DOHH2 (cell line): ENCODE results near the gene PHF2.

Experiments used
- H3F3A ChIP-seq: fragments of 200-600 bp; sonication (generic), shearing (Covaris generic); 2 replicates; pipeline ENCODE4 v1.6.0; 2016; ENCODE audit warnings: antibody characterized with exemption, mild to moderate bottlenecking; ENCODE audit not compliant: control insufficient read depth, insufficient read depth
- H3K27ac ChIP-seq: fragments of 200-600 bp; sonication (generic); 2 replicates; pipeline ENCODE4 v1.5.1; 2014; ENCODE audit warnings: low read depth, mild to moderate bottlenecking, low read length, moderate library complexity
- H3K27me3 ChIP-seq: fragments of 200-600 bp; sonication (generic); 2 replicates; pipeline ENCODE4 v1.6.1; 2014; ENCODE audit warnings: mild to moderate bottlenecking, low read length, mixed read lengths; ENCODE audit not compliant: control insufficient read depth
- H3K36me3 ChIP-seq: fragments of 200-600 bp; sonication (generic); 2 replicates; pipeline ENCODE4 v1.6.1; 2014; ENCODE audit warnings: mild to moderate bottlenecking, low read length, moderate library complexity, mixed read lengths; ENCODE audit not compliant: control insufficient read depth
- H3K4me1 ChIP-seq: fragments of 200-600 bp; sonication (generic); 2 replicates; pipeline ENCODE4 v1.6.1; 2014; ENCODE audit warnings: mild to moderate bottlenecking, low read length, mixed read lengths; ENCODE audit not compliant: control insufficient read depth
- H3K4me2 ChIP-seq: fragments of 200-600 bp; sonication (generic); 2 replicates; pipeline ENCODE4 v1.6.0; 2014; ENCODE audit warnings: mild to moderate bottlenecking, low read length, moderate library complexity
- H3K4me3 ChIP-seq: fragments of 200-600 bp; sonication (generic); 2 replicates; pipeline ENCODE4 v1.5.1; 2014; ENCODE audit warnings: mild to moderate bottlenecking, low read length, mixed read lengths
- H3K79me2 ChIP-seq: fragments of 200-600 bp; sonication (generic); 2 replicates; pipeline ENCODE4 v1.6.1; 2014; ENCODE audit warnings: mild to moderate bottlenecking, low read length, mixed read lengths; ENCODE audit not compliant: control insufficient read depth
- H3K9me2 ChIP-seq: fragments of 200-600 bp; sonication (generic); replicated peaks from 2 replicates; pipeline ENCODE4 v1.6.1; 2014; ENCODE audit warnings: mild to moderate bottlenecking, low read length, mixed read lengths; ENCODE audit not compliant: control insufficient read depth
- H3K9me3 ChIP-seq: fragments of 200-600 bp; sonication (generic); 2 replicates; pipeline ENCODE4 v1.6.1; 2014; ENCODE audit warnings: antibody characterized with exemption, low read length, mixed read lengths; ENCODE audit not compliant: control insufficient read depth, insufficient read depth
- H4K20me1 ChIP-seq: fragments of 200-600 bp; sonication (generic); 2 replicates; pipeline ENCODE4 v1.6.0; 2014; ENCODE audit warnings: low read depth, mild to moderate bottlenecking, antibody characterized with exemption, low read length, moderate library complexity; ENCODE audit not compliant: control insufficient read depth, insufficient read depth
- CTCF ChIP-seq: fragments of 200-600 bp; sonication (generic); IDR thresholded peaks from one replicate; pipeline ENCODE4 v1.5.1; 2014; ENCODE audit warnings: antibody characterized with exemption, mild to moderate bottlenecking, low read depth, low read length; ENCODE audit not compliant: poor library complexity, severe bottlenecking
- EZH2phosphoT487 ChIP-seq: fragments of 200-600 bp; sonication (generic); IDR thresholded peaks from 2 replicates; pipeline ENCODE4 v1.6.1; 2017; ENCODE audit warnings: borderline replicate concordance, mild to moderate bottlenecking, antibody characterized with exemption, low read length, moderate library complexity, mixed read lengths

PHF2 gene

GRCh38 chr9:93591301-93592007 is 15.1 kb downstream of the PHF2 start:
- Histone ChIP-seq H3K4me2 (no peak overlapping the region), H3K27me3 (no peaks in the 10 kb centered on the region), H4K20me1 (peaks cover 10% of the 10 kb centered on the region; the same call in 1 of the 2 replicates), H3K36me3 (no peaks in the 10 kb centered on the region), H3K4me3 (no peak overlapping the region), H3F3A (no peaks in the 10 kb centered on the region), H3K9me2 (no peaks in the 10 kb centered on the region), H3K79me2 (peaks cover 76% of the 10 kb centered on the region), H3K27ac (no peak overlapping the region), H3K4me1 (no peaks in the 10 kb centered on the region), H3K9me3 (no peaks in the 10 kb centered on the region)
- TF ChIP-seq EZH2phosphoT487 = no peak
- TF ChIP-seq CTCF = no peak

- no peaks in the 10 kb centered on the region for H3K4me1 ChIP-seq
- no peaks in the 10 kb centered on the region for H3K36me3 ChIP-seq
- no peaks in the 10 kb centered on the region for H3F3A ChIP-seq
- no peaks in the 10 kb centered on the region for H3K9me3 ChIP-seq
- peaks cover 10% of the 10 kb centered on the region; the same call in 1 of the 2 replicates for H4K20me1 ChIP-seq
- H3K27ac ChIP-seq = no peak overlapping the region
- peaks cover 69% of the 10 kb centered on the region for H3K79me2 ChIP-seq
- H3K27me3 ChIP-seq = no peaks in the 10 kb centered on the region
- TF ChIP-seq EZH2phosphoT487 (no peak), CTCF (no peak)
- no peaks in the 10 kb centered on the region for H3K9me2 ChIP-seq
- no peak overlapping the region for H3K4me3 ChIP-seq
- H3K4me2 ChIP-seq = no peak overlapping the region
Observed at GRCh38 chr9:93592008-93592642, 15.7 kb downstream of the PHF2 start.

- Histone ChIP-seq H3K36me3 (no peaks in the 10 kb centered on the region), H3K27me3 (no peaks in the 10 kb centered on the region), H4K20me1 (peaks cover 12% of the 10 kb centered on the region; the same call in 1 of the 2 replicates), H3K9me2 (no peaks in the 10 kb centered on the region), H3K9me3 (no peaks in the 10 kb centered on the region), H3K4me2 (no peak overlapping the region), H3F3A (no peaks in the 10 kb centered on the region), H3K79me2 (peaks cover 64% of the 10 kb centered on the region), H3K4me3 (no peak overlapping the region), H3K4me1 (no peaks in the 10 kb centered on the region), H3K27ac (no peak overlapping the region)
- no peak for TF ChIP-seq EZH2phosphoT487
- no peak for TF ChIP-seq CTCF
Observed at GRCh38 chr9:93592643-93593021, 16.2 kb downstream of the PHF2 start.
